GM12865 (cell line): ENCODE results near the gene CUL2.

ENCODE experiments used
- DNase-seq: peaks from one replicate; pipeline ENCODE4 v3.0.0; 2010; ENCODE audit warnings: low read depth
- H3K4me3 ChIP-seq: 2 replicates; pipeline ENCODE4 v1.5.1; 2011; ENCODE audit warnings: mild to moderate bottlenecking, low read depth, low read length, control low read depth
- CTCF ChIP-seq: IDR thresholded peaks from 2 replicates; pipeline ENCODE4 v1.5.1; 2011; ENCODE audit warnings: low read length, control low read depth, low read depth, inconsistent platforms; ENCODE audit not compliant: insufficient read depth; ENCODE audit errors: missing control alignments

CUL2 gene

GRCh38 chr10:35129185-35129674 lies 39.1 kb upstream of the CUL2 start:
- no peak for DNase-seq
- H3K4me3 ChIP-seq = peak overlapping the region; percentile 95
- TF ChIP-seq CTCF = no peak

GRCh38 chr10:35127289-35127891 lies 37.2 kb upstream of the CUL2 start:
- DNase-seq = peak; percentile 68
- peak overlapping the region; percentile 95 for H3K4me3 ChIP-seq
- no peak for TF ChIP-seq CTCF

GRCh38 chr10:35126530-35127288 lies 36.6 kb upstream of the CUL2 start, which contains the start of gene CREM:
Gene CREM (plus strand): TSS chr10:35126846. CDS start chr10:35137836, 10,990 bp downstream.
- H3K4me3 ChIP-seq = peak within 1 kb of the TSS; percentile 95
- peak; percentile 99 for DNase-seq
- TF ChIP-seq CTCF = peak; percentile 71

- TF ChIP-seq CTCF = no peak
Measured at GRCh38 chr10:35126062-35126529, 36.0 kb upstream of the CUL2 start.

GRCh38 chr10:35124540-35124939 lies 34.4 kb upstream of the CUL2 start:
- TF ChIP-seq CTCF = no peak
- no peak overlapping the region for H3K4me3 ChIP-seq
- no peak for DNase-seq

More at GRCh38 chr10:35126062-35126529, 36.0 kb upstream of the CUL2 start:
- no peak for DNase-seq
- peak overlapping the region; percentile 95 for H3K4me3 ChIP-seq

GRCh38 chr10:35119378-35119777 lies 29.2 kb upstream of the CUL2 start:
- TF ChIP-seq CTCF = no peak
- no peak overlapping the region for H3K4me3 ChIP-seq

More at GRCh38 chr10:35119378-35119777, 29.2 kb upstream of the CUL2 start:
- DNase-seq = no peak
